CD4-positive, alpha-beta T cell (primary cell): Measurements from ENCODE around the gene IMPDH2. TPM values are rescaled to one million over a fixed set of nuclear protein-coding genes. Genes with fewer than 3 reads are reported as not detected.
A peak's percentile ranks its signal among the peaks of the same experiment; 100 is the strongest.

Source experiments
- ATAC-seq: fragments of 200-7000 bp; cut with Tn5 transposase; one replicate; pipeline ENCODE4 v1.10.0; 2022; ENCODE audit warnings: mild to moderate bottlenecking; ENCODE audit not compliant: poor library complexity
- CTCF ChIA-PET: fragments of 350-600 bp; sonication (Branson Sonifier 250); formaldehyde crosslinking; loops from one replicate; lab custom pipeline; 2021; ENCODE audit warnings: antibody characterized with exemption, inconsistent platforms; lab: Charles Lee
- POLR2A ChIA-PET: fragments of 350-600 bp; sonication (Branson Sonifier 250); formaldehyde crosslinking; loops from one replicate; lab custom pipeline; 2021; ENCODE audit warnings: antibody characterized with exemption, inconsistent platforms; lab: Charles Lee
- DNase-seq, 14 experiments: peaks; one replicate each; pipeline ENCODE4 v3.0.0-alpha.2; 2013 to 2020; ENCODE audit warnings: mixed read lengths in 2 of 14
- H3K27ac ChIP-seq, 2 donors: one replicate each; pipeline versions ENCODE4 v1.5.1 to v1.7.0; 2013; ENCODE audit warnings: low read length in 2 of 2, low read depth in 1 of 2, mild to moderate bottlenecking in 1 of 2
- H3K27me3 ChIP-seq, 2 experiments: 1 replicate in 1 of 2; 2 replicates in 1 of 2; pipeline versions ENCODE4 v1.6.1 to v1.7.0; 2013; ENCODE audit warnings: low read length in 2 of 2, control low read depth in 1 of 2, mild to moderate bottlenecking in 1 of 2, moderate library complexity in 1 of 2; ENCODE audit not compliant: insufficient read depth in 2 of 2, control insufficient read depth in 1 of 2
- H3K36me3 ChIP-seq: one replicate; pipeline ENCODE4 v1.6.1; 2013; ENCODE audit warnings: low read length, control low read depth; ENCODE audit not compliant: insufficient read depth
- H3K4me1 ChIP-seq: one replicate; pipeline ENCODE4 v1.6.1; 2013; ENCODE audit warnings: low read length, control low read depth; ENCODE audit not compliant: insufficient read depth
- H3K4me3 ChIP-seq: one replicate; pipeline ENCODE4 v1.5.1; 2013; ENCODE audit warnings: mild to moderate bottlenecking, low read length, moderate library complexity
- H3K9me3 ChIP-seq, 2 experiments: 1 replicate in 1 of 2; 2 replicates in 1 of 2; pipeline versions ENCODE4 v1.6.1 to v1.7.0; 2013; ENCODE audit warnings: low read length in 2 of 2, mild to moderate bottlenecking in 2 of 2, control low read depth in 1 of 2, moderate library complexity in 1 of 2; ENCODE audit not compliant: control insufficient read depth in 1 of 2, insufficient read depth in 1 of 2
- H3K27ac Mint-ChIP-seq: one replicate; pipeline ENCODE4 v1.8.0; 2020; ENCODE audit warnings: mixed read lengths
- H3K27me3 Mint-ChIP-seq: one replicate; pipeline ENCODE4 v1.8.0; 2021; ENCODE audit warnings: mixed read lengths
- H3K36me3 Mint-ChIP-seq: one replicate; pipeline ENCODE4 v1.8.0; 2021; ENCODE audit warnings: low read depth, mixed read lengths
- H3K4me1 Mint-ChIP-seq: one replicate; pipeline ENCODE4 v1.8.0; 2021; ENCODE audit warnings: low read depth, mixed read lengths
- H3K4me3 Mint-ChIP-seq: one replicate; pipeline ENCODE4 v1.8.0; 2020; ENCODE audit warnings: mild to moderate bottlenecking, mixed read lengths
- H3K9me3 Mint-ChIP-seq: one replicate; pipeline ENCODE4 v1.8.0; 2020; ENCODE audit warnings: mixed read lengths
- intact Hi-C, 2 experiments: fragments of 100-400 bp; cut with DNase I in 1 of 2; cut with micrococcal nuclease in 1 of 2; formaldehyde crosslinking; loops; one replicate each; pipeline versions ENCODE4 v1.15.1 to v1.9.0; 2023 to 2025; cut with DNase I, micrococcal nuclease
- total RNA-seq, 174 experiments: library from RNA in 2 of 174; stranded (reverse) in 2 of 174; gene quantifications; one replicate each; pipeline ENCODE4 v1.2.3 and lab custom pipeline; 2021 to 2026
- TF ChIP-seq, protein P1 (sequence below): fragments of 200-600 bp; IDR thresholded peaks from one replicate; pipeline ENCODE4 v1.8.0; 2022; ENCODE audit warnings: antibody characterized with exemption, mild to moderate bottlenecking

Gene IMPDH2
- total RNA-seq, 2 experiments from 2014 or later, result 133 to 135 TPM

- ATAC-seq, result no peak
- Mint-ChIP-seq H3K4me1 (peaks cover 52% of the 10 kb centered on the region), H3K27ac (peak overlapping the region; percentile 90), H3K27me3 (no peaks in the 10 kb centered on the region), H3K36me3 (peaks cover 65% of the 10 kb centered on the region), H3K9me3 (no peaks in the 10 kb centered on the region), H3K4me3 (peak overlapping the region; percentile 95)
- POLR2A ChIA-PET, result interaction anchor here (1.1 to 12.0 kb wide), 3 partner anchors 17 to 97 kb away, joined by 3 to 331 read pairs (median 5); partner anchors contain the start of genes QRICH1, USP19 and WDR6
- DNase-seq, result no peak
- Histone ChIP-seq H3K36me3 (peaks cover 43% of the 10 kb centered on the region), H3K9me3 (no peaks in the 10 kb centered on the region), H3K4me3 (no peak overlapping the region), H3K27ac (no peak overlapping the region), H3K4me1 (peaks cover 66% of the 10 kb centered on the region), H3K27me3 (no peaks in the 10 kb centered on the region)
- CTCF ChIA-PET, result interaction anchor here (4.6 to 5.2 kb wide), 2 partner anchors 16 to 35 kb away, joined by 59 to 63 read pairs; partner anchors contain the start of genes P4HTM and WDR6
- TF ChIP-seq, protein P1, sequence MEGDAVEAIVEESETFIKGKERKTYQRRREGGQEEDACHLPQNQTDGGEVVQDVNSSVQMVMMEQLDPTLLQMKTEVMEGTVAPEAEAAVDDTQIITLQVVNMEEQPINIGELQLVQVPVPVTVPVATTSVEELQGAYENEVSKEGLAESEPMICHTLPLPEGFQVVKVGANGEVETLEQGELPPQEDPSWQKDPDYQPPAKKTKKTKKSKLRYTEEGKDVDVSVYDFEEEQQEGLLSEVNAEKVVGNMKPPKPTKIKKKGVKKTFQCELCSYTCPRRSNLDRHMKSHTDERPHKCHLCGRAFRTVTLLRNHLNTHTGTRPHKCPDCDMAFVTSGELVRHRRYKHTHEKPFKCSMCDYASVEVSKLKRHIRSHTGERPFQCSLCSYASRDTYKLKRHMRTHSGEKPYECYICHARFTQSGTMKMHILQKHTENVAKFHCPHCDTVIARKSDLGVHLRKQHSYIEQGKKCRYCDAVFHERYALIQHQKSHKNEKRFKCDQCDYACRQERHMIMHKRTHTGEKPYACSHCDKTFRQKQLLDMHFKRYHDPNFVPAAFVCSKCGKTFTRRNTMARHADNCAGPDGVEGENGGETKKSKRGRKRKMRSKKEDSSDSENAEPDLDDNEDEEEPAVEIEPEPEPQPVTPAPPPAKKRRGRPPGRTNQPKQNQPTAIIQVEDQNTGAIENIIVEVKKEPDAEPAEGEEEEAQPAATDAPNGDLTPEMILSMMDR, result no peak
- intact Hi-C loops, result loop anchor here (5.0 to 10.0 kb wide), 6 partner anchors 69 to 911 kb away; partner anchors contain the start of genes APEH (in 1 of the 2), ARIH2 (in 1 of the 2), QRICH1 (in 1 of the 2) and RHOA (in 1 of the 2)
Observed at GRCh38 chr3:49023775-49024174, 5.4 kb downstream of the IMPDH2 start.

DNA sequence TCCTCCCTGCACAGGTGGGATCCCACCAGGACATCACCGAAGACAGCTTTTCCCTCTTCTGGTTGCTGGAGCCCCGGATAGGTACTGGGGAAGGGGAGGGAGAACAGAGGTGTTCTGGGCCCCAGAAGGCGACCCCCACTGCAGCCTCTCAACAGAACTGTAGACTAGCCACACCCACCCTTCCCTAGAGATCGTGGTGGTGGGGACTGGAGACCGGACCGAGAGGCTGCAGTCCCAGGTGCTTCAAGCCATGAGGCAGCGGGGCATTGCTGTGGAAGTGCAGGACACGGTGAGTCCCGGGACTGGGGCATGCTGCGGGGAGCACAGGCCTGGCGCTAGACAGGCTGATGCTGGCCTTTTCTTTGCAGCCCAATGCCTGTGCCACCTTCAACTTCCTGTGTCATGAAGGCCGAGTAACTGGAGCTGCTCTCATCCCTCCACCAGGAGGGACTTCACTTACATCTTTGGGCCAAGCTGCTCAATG, 6.5 kb downstream of the IMPDH2 start:
- TF ChIP-seq, protein P1, result no peak

GRCh38 chr3:49021813-49022687, 7.1 kb downstream of the IMPDH2 start, which contains the start of gene NDUFAF3:
Gene NDUFAF3, plus strand, starts transcription at chr3:49022121. Its CDS starts 24 bp downstream, at chr3:49022145.
- ChIA-PET CTCF (interaction anchor here (0.5 to 5.2 kb wide), 20 partner anchors 9 to 1916 kb away, joined by 3 to 63 read pairs (median 4); partner anchors contain the start of genes IP6K2, KLHDC8B, P4HTM and QRICH1), POLR2A (interaction anchor here (0.5 to 12.0 kb wide), 25 partner anchors 7 to 1509 kb away, joined by 3 to 331 read pairs (median 6); partner anchors contain the start of genes ARIH2, CCDC71, DAG1 and ELP6)
- no peaks in the 10 kb centered on the region for H3K27me3 Mint-ChIP-seq
- Histone ChIP-seq H3K27me3 (no peaks in the 10 kb centered on the region), H3K27ac (peak within 1 kb of the TSS; percentile 92 to 98), H3K4me1 (peaks cover 63% of the 10 kb centered on the region), H3K4me3 (peak within 1 kb of the TSS; percentile 80), H3K36me3 (peaks cover 42% of the 10 kb centered on the region), H3K9me3 (no peaks in the 10 kb centered on the region)
- H3K36me3 Mint-ChIP-seq, result peaks cover 57% of the 10 kb centered on the region
- peak; percentile 74 for ATAC-seq
- TF ChIP-seq, protein P1, result peak; percentile 99
- peak within 1 kb of the TSS; percentile 90 for H3K27ac Mint-ChIP-seq
- no peaks in the 10 kb centered on the region for H3K9me3 Mint-ChIP-seq
- peak; percentile 81 to 95 (median 90) for DNase-seq
- peak within 1 kb of the TSS; percentile 95 for H3K4me3 Mint-ChIP-seq
- peaks cover 50% of the 10 kb centered on the region for H3K4me1 Mint-ChIP-seq
- intact Hi-C loops, result loop anchor here (1.0 to 10.0 kb wide), 10 partner anchors 7 to 913 kb away; partner anchors contain the start of genes QRICH1 (in 2 of the 2), APEH (in 1 of the 2), ARIH2 (in 1 of the 2) and IMPDH2 (in 1 of the 2)

More for the DNA sequence above, 6.5 kb downstream of the IMPDH2 start:
- Histone ChIP-seq H3K4me3 (peak overlapping the region; percentile 80), H3K9me3 (no peaks in the 10 kb centered on the region), H3K4me1 (peaks cover 60% of the 10 kb centered on the region), H3K36me3 (peaks cover 43% of the 10 kb centered on the region), H3K27ac (peak overlapping the region; percentile 92 to 98), H3K27me3 (no peaks in the 10 kb centered on the region)
- Mint-ChIP-seq H3K4me1 (peaks cover 50% of the 10 kb centered on the region), H3K27me3 (no peaks in the 10 kb centered on the region), H3K9me3 (no peaks in the 10 kb centered on the region), H3K27ac (peak overlapping the region; percentile 90), H3K4me3 (peak overlapping the region; percentile 95), H3K36me3 (peaks cover 57% of the 10 kb centered on the region)
- intact Hi-C loops, result loop anchor here (5.0 to 10.0 kb wide), 6 partner anchors 70 to 912 kb away; partner anchors contain the start of genes APEH (in 1 of the 2), ARIH2 (in 1 of the 2), QRICH1 (in 1 of the 2) and RHOA (in 1 of the 2)
- ChIA-PET CTCF (interaction anchor here (0.7 to 5.2 kb wide), 12 partner anchors 8 to 622 kb away, joined by 3 to 63 read pairs (median 10); partner anchors contain the start of genes P4HTM, QRICH1, USP19 and WDR6), POLR2A (interaction anchor here (1.2 to 12.0 kb wide), 13 partner anchors 8 to 1510 kb away, joined by 3 to 331 read pairs (median 16); partner anchors contain the start of genes ARIH2, CCDC71, ELP6 and P4HTM)
- DNase-seq (no peak), ATAC-seq (no peak)
